ENCODE data around the gene PPP6R3. TPM values are rescaled to one million over a fixed set of nuclear protein-coding genes. Genes with fewer than 3 reads are reported as not detected.

PPP6R3 gene
- total RNA-seq, 1 experiment from 2014 or later = 138 TPM

DNA sequence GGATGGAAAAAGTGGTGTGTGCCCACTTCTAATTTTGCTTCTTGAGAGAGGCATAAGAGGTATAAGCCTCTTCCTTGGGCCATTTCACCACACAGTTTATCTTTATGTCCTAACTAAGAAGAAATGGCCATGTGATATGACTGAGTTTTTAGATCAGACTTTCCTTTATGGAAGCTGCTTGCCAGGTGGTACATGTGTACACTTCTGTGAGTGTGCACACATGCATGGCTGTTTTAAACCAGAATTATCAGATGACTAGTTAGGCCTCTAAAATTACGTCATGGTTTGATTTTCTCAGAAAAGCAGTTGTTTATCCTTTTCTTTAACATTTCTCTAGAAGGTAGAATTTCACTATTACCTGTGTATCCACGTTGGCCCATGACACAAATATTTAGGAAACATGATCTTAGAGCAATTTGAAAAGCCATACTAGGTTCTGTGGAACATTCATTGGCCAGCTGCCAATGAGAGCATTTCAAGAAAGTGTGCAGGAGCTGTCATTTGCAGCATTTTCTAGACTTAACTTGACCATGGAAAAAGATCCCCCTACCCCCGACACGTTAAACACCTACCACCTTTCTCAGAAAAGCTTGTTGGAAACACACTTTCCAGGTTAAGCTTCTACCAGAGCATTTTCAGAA, 114.6 kb downstream of the PPP6R3 start:
- Mint-ChIP-seq H3K4me1 (peaks cover 0 to 6% of the 10 kb centered on the region in 2 experiments; a peak in 2 of 4 replicates), H3K27me3 (ENCODE audit: low read depth) (no peaks in the 10 kb centered on the region)
- H3K79me2 ChIP-seq (ENCODE audit: insufficient read depth, low read length) = no peaks in the 10 kb centered on the region

More for the DNA sequence above, 114.6 kb downstream of the PPP6R3 start:
- no peaks in the 10 kb centered on the region for H3K23me2 ChIP-seq (ENCODE audit: insufficient read length, low read depth, low read length, poor library complexity, severe bottlenecking)
- H2BK5ac ChIP-seq (ENCODE audit: insufficient read length, low read length) = no peak overlapping the region
- H3K79me1 ChIP-seq (ENCODE audit: insufficient read depth, low read depth, low read length, poor library complexity, severe bottlenecking) = peaks cover 3% of the 10 kb centered on the region
- no peak overlapping the region for H2BK20ac ChIP-seq (ENCODE audit: low read depth, low read length, poor library complexity, severe bottlenecking)
- H3K9ac ChIP-seq (ENCODE audit: extremely low read depth, insufficient read length, low read length) = no peak overlapping the region
- no peak overlapping the region for H4K91ac ChIP-seq (ENCODE audit: insufficient read length, low read depth, low read length)
- H3K23ac ChIP-seq (ENCODE audit: insufficient read length, low read depth, low read length) = no peak overlapping the region
- H3K4me2 ChIP-seq (ENCODE audit: insufficient read depth, insufficient read length, low read length) = no peak overlapping the region
- no peak overlapping the region for H2AFZ ChIP-seq (ENCODE audit: low read length)
- H3K56ac ChIP-seq (ENCODE audit: insufficient read length, low read depth, low read length) = no peak overlapping the region
- H2BK12ac ChIP-seq (ENCODE audit: insufficient read length, low read depth, low read length) = no peak overlapping the region
- H4K8ac ChIP-seq (replicated peaks; ENCODE audit: insufficient read length, low read depth, low read length) = no peak overlapping the region
- no peak overlapping the region for H2BK15ac ChIP-seq (ENCODE audit: low read depth, low read length)
- H3K4ac ChIP-seq (ENCODE audit: low read depth, low read length) = no peak overlapping the region
- Mint-ChIP-seq H3K9me3 (no peaks in the 10 kb centered on the region), H3K27ac (no peak overlapping the region), H3K36me3 (ENCODE audit: insufficient read depth in 1 of 3, low read depth in 3 of 3) (peaks cover 31 to 84% (median 73%) of the 10 kb centered on the region in 3 experiments; a peak in 6 of 7 replicates), H3K4me3 (no peak overlapping the region)
- H3K14ac ChIP-seq (ENCODE audit: insufficient read depth, low read length) = no peak overlapping the region
- no peak for DNase-seq
- no peak overlapping the region for H3T11ph ChIP-seq (ENCODE audit: low read length)
- no peak for TF ChIP-seq CTCF (conservative IDR thresholded peaks at IDR 0.05)
- H3K18ac ChIP-seq (ENCODE audit: insufficient read length, low read depth, low read length) = no peak overlapping the region
- H3K27me3 ChIP-seq (ENCODE audit: insufficient read depth, low read length) = no peaks in the 10 kb centered on the region
- H4K20me1 ChIP-seq (ENCODE audit: control insufficient read depth, insufficient read depth, insufficient read length) = no peaks in the 10 kb centered on the region
- H2AK5ac ChIP-seq (ENCODE audit: insufficient read length, low read length) = no peak overlapping the region
- H3K9me3 ChIP-seq (ENCODE audit: control insufficient read depth, low read depth, low read length) = no peaks in the 10 kb centered on the region
- no CpG with 5 or more reads among the region's 4 CpGs for WGBS (ENCODE audit: extremely low coverage, insufficient read length, low lambda C conversion rate)
- no peak overlapping the region for H3K27ac ChIP-seq (ENCODE audit: insufficient read length, low read depth, low read length)
- no peak overlapping the region for H2BK120ac ChIP-seq (ENCODE audit: low read depth, low read length, poor library complexity, severe bottlenecking)
- H3K4me1 ChIP-seq (ENCODE audit: insufficient read depth, low read length) = no peaks in the 10 kb centered on the region
- no peak overlapping the region for H4K5ac ChIP-seq (ENCODE audit: insufficient read length, low read depth, low read length)

Data from H9 (cell line).